ENCODE data around the gene ALOX5. TPM values are rescaled to one million over a fixed set of nuclear protein-coding genes. Genes with fewer than 3 reads are reported as not detected.

The ALOX5 gene
- total RNA-seq, 6 experiments from 2014 or later, result not detected

GRCh38 chr10:45399113-45399512, 25.1 kb downstream of the ALOX5 start:
- Mint-ChIP-seq H3K4me3 (no peak overlapping the region), H3K4me1 (ENCODE audit: low read depth) (no peaks in the 10 kb centered on the region)

GRCh38 chr10:45403151-45403550, 29.1 kb downstream of the ALOX5 start:
- no peaks in the 10 kb centered on the region for H3K36me3 Mint-ChIP-seq (ENCODE audit: low read depth)
- DNase-seq, result no peak
- no peaks in the 10 kb centered on the region for H3K9me3 Mint-ChIP-seq
- TF ChIP-seq CTCF (IDR thresholded peaks at IDR 0.05), result no peak
- no peak overlapping the region for H3K27ac Mint-ChIP-seq
- H3K4me3 Mint-ChIP-seq, result no peak overlapping the region
- peaks cover 12% of the 10 kb centered on the region for H3K27me3 Mint-ChIP-seq (ENCODE audit: insufficient read depth)
- no peaks in the 10 kb centered on the region for H3K4me1 Mint-ChIP-seq (ENCODE audit: low read depth)

More at GRCh38 chr10:45399113-45399512, 25.1 kb downstream of the ALOX5 start:
- Mint-ChIP-seq H3K27ac (no peak overlapping the region), H3K9me3 (peaks cover 13% of the 10 kb centered on the region; the same call in 1 of the 2 replicates), H3K36me3 (ENCODE audit: low read depth) (peaks cover 4% of the 10 kb centered on the region; the same call in 1 of the 2 replicates), H3K27me3 (ENCODE audit: insufficient read depth) (peaks cover 9% of the 10 kb centered on the region)
- no peak for DNase-seq
- no peak for TF ChIP-seq CTCF (IDR thresholded peaks at IDR 0.05)

- Mint-ChIP-seq H3K27ac (no peak overlapping the region), H3K36me3 (ENCODE audit: low read depth) (no peaks in the 10 kb centered on the region), H3K4me3 (no peak overlapping the region), H3K27me3 (ENCODE audit: insufficient read depth) (peaks cover 12% of the 10 kb centered on the region), H3K4me1 (ENCODE audit: low read depth) (no peaks in the 10 kb centered on the region), H3K9me3 (no peaks in the 10 kb centered on the region)
- no peak for DNase-seq
- TF ChIP-seq CTCF (IDR thresholded peaks at IDR 0.05), result no peak
These were observed 30.2 kb downstream of the ALOX5 start for GRCh38 chr10:45404087-45404769.

- H3K4me1 Mint-ChIP-seq (ENCODE audit: low read depth), result no peaks in the 10 kb centered on the region
- no peak for TF ChIP-seq CTCF (IDR thresholded peaks at IDR 0.05)
- H3K27me3 Mint-ChIP-seq (ENCODE audit: insufficient read depth), result peaks cover 12% of the 10 kb centered on the region
- H3K9me3 Mint-ChIP-seq, result no peaks in the 10 kb centered on the region
- no peaks in the 10 kb centered on the region for H3K36me3 Mint-ChIP-seq (ENCODE audit: low read depth)
- H3K27ac Mint-ChIP-seq, result no peak overlapping the region
- no peak for DNase-seq
- H3K4me3 Mint-ChIP-seq, result no peak overlapping the region
These were observed 30.7 kb downstream of the ALOX5 start for GRCh38 chr10:45404770-45405120.

- no peaks in the 10 kb centered on the region for H3K4me1 Mint-ChIP-seq (ENCODE audit: low read depth)
- H3K9me3 Mint-ChIP-seq, result no peaks in the 10 kb centered on the region
- no peaks in the 10 kb centered on the region for H3K36me3 Mint-ChIP-seq (ENCODE audit: low read depth)
- no peak overlapping the region for H3K27ac Mint-ChIP-seq
- TF ChIP-seq CTCF (IDR thresholded peaks at IDR 0.05), result no peak
- H3K27me3 Mint-ChIP-seq (ENCODE audit: insufficient read depth), result peaks cover 12% of the 10 kb centered on the region
- no peak overlapping the region for H3K4me3 Mint-ChIP-seq
- no peak for DNase-seq
These were observed 33.5 kb downstream of the ALOX5 start for GRCh38 chr10:45407542-45407941.
